HPDE6-E6E7 (cell line): Measurements from ENCODE around the gene MROH2B.

Experiments
- DNase-seq: peaks from one replicate; pipeline ENCODE4 v3.0.0; 2011; ENCODE audit warnings: missing footprints; ENCODE audit errors: extremely low spot score

Gene MROH2B

DNA sequence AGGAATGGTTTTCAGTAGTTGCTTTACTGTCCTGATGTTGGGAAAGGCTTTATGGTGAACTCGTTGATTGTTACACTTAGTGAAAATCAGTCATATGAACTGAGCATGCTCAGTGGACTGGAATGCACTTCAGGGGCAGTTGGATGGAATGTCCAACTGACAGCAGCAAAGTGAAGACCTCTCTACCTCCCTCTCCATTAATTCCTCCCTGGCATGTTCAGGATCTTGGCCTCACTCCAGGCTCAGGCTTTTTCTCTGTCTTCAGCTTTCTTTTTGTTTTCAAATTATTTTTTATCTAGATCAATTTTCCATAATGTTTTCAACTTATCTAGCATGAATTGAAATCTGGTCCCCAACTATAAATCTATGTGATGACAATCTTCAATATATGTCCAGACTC lies at the start of gene MROH2B:
Gene MROH2B (minus strand): TSS at position 101 of the 400 bp plus-strand sequence. CDS start 490 bp downstream, outside the sequence.
- no peak for DNase-seq

GRCh38 chr5:41120600-41120999 lies 49.5 kb upstream of the MROH2B start:
- DNase-seq = no peak

DNA sequence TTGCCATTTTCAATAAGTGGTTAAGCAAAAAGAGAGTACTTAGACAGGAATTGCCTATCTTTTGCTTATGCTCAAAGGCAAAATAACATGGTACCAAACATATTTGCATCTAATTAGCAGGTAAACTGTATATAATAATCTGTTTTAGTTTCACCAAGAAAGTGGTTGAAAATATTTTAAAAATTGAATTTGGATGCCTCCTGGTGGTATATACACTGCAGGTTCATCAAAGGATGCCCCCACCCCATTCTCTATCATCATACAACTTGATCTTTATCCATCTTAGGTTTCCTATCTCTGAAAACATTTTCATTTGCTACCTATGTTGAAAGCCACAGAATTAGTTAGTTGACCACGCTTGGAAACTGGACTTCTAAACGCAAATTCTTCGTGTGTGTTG lies 47.0 kb upstream of the MROH2B start:
- no peak for DNase-seq

GRCh38 chr5:41115281-41115680 lies 44.1 kb upstream of the MROH2B start:
- no peak for DNase-seq

GRCh38 chr5:41112486-41113455 lies 41.6 kb upstream of the MROH2B start:
- no peak for DNase-seq

- DNase-seq = no peak
Measured at GRCh38 chr5:41109186-41109585, 38.0 kb upstream of the MROH2B start.

GRCh38 chr5:41102341-41102740 lies 31.2 kb upstream of the MROH2B start:
- DNase-seq = no peak

DNA sequence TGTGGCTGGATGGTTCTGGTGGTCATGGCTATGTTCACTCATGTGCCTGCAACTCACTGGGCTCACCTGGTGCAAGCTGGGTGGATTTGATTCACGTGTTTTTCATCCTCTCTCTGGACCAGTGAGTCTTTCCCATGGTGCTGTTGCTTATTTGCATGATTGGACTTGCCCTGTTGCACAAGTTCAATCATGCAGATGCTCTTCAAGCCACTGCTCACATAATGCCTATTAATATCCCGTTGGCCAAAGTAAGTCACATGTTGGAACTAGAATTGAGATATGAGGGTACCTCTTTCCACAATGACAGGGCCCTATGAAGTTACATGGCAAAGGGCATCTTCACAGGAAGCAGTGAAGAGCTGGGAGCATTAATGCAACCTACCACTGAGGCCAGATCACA lies 26.5 kb upstream of the MROH2B start:
- DNase-seq = no peak

DNA sequence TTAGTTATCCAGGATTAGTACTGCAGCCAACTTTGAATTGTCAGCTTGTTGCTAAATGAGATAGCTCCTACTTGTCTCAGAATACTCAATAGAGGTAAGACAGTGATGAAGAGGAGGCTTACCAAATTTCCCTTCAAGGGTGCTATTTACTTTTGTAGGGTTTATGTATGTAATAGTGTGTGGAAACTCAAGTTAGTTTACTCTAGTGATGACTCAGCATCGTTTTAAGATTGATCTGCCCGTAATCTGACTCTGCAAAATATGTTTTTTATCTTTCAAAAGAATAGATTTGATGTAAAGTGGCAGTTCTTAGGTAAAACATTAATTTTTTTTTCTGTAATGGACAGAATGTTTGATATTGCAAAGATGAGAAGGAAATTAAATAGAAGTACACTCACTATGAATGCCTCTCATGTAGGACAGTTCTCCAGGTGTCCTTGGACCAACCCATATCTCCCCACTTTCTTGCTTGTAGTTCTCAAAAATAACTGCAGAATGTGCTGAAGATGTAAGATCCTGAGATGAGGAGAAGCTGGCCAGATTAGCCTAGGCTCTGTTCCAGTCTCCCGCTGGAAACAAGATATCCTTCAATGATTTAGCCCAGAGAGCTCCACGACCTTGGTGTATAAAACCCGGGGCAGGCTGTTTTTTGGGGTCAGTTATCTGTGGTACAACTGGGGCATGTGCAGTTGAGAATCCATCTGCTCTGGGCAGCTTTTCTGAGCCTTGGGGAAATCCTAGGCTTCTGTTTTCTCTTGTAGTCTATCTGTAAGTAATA lies 24.4 kb upstream of the MROH2B start:
- DNase-seq = no peak

DNA sequence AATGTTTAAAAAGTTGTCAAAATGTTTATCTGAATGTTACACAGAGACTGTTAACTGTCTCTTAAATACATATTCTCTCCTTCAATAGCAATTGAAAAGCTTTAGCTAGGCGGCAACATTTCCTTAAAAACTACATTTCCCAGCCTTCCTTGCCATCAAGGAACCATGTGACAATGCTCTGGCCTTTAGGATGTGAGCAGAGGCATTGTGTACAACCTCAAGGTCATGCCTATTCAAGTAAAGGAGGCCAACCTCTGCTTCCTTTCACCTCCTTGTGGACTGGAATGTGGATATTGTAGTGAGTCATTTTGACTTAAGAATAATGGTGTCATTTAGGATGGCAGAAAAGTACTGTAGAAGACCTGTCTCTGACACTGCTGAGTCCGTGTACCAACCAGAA lies 23.7 kb upstream of the MROH2B start:
- peak; percentile 11 for DNase-seq

GRCh38 chr5:41093803-41094202 lies 22.7 kb upstream of the MROH2B start:
- DNase-seq = no peak

GRCh38 chr5:41087461-41087860 lies 16.3 kb upstream of the MROH2B start:
- DNase-seq = no peak

GRCh38 chr5:41083306-41083705 lies 12.2 kb upstream of the MROH2B start:
- DNase-seq = no peak

DNA sequence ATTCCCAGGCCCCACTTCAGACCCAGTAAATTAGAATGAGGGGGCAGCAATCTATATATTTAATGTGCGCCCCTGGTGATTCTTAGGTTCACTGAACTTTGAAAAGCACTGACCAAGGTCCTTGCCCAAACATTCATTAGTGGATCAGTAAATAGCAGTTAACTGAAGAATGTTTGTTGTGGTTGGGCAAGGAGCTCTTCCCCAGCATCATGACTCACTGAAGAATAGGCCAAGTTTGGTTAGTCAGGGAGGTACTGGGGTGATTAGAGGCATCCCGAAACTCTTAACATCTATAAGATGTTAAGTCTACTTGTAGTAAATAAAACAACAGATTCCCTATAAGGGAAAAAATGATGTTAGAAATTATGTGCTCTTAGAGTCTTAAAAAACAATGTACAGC lies 833 bp upstream of the MROH2B start:
- no peak for DNase-seq

GRCh38 chr5:41067714-41068568 lies 3.2 kb downstream of the MROH2B start:
- no peak for DNase-seq

DNA sequence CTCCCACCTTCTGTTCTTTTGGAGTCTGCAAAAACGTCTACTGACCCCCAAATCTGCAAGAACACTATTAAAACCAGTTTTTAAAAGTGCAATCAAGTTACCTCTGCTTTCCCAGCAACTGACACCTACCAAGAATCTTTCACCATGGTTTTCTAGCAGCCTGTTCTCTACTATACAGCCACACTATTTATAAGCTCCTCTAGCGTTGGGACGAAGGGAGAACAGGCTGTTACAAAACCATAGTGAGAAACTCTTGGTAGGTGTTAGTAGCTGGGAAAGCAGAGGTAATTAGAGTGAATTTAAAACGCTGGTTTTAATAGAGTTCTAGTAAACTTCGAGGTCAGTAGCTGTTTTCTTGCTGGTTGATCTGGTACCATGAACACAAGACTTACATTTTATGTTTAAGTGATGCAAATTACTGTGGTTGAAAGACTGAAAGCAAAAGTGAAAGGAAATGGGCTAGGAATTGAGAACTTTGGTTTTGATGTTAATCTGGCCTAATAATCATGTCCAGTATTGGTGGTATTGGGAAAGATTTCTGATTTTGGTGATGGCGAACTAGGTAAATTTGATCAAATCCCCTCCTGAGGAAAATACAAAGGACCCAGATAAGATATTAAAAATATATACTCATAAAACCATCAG lies 5.3 kb downstream of the MROH2B start:
- no peak for DNase-seq

GRCh38 chr5:41057940-41058339 lies 13.2 kb downstream of the MROH2B start:
- DNase-seq = no peak

DNA sequence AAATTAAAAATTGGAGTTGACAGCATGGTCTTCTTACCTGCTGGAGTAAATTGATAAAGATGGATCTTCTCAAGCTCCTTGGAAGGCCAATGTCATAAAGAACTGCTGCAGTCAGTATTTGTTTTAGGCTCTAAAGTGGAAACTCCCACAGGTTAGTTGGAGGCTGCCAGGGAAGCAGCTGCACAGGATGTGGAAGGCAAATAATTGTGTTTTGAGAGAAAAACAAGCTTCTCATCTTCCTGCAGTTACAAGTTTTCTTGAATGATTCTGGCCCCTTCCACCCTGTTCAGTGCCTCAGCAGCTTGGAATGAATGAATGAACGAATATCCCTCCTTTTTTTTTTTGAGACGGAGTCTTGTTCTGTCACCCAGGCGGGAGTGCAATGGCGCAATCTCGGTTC lies 13.9 kb downstream of the MROH2B start:
- no peak for DNase-seq

GRCh38 chr5:41048986-41049385 lies 22.2 kb downstream of the MROH2B start:
- no peak for DNase-seq

- DNase-seq = no peak
Measured at GRCh38 chr5:41043109-41043747, 27.9 kb downstream of the MROH2B start.

DNA sequence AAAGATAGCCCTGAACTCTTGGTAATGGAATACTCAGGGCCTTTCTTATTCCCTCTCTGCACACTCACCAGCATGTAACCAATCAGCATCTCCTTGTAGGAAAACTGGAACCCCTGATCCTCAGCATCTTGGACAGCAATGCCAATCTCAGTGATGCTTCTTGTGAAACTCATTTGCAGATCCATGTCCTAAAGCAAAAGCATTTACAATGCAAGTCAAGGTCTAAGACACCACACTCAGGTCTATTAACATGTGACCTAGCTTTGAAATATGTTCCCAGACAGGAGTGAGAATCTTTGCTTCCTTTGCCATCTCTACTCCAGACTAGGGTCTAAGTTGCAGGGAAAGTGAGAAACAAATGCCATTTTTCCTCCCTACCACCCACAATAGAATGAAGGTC lies 38.2 kb downstream of the MROH2B start:
- DNase-seq = no peak
